ENCODE data around the gene HCLS1.
"Not testable (repeated sequence)": the region's sequence is repeated elsewhere in the genome, so short reads cannot be mapped to it uniquely, and the experiment has no call there.

The HCLS1 gene

GRCh38 chr3:121660356-121661171, at the start of gene HCLS1:
Gene HCLS1 (minus strand): TSS chr3:121660903. CDS start chr3:121658347, 2,556 bp downstream.
- no peak for DNase-seq (ENCODE audit: low spot score)

- DNase-seq (ENCODE audit: low spot score) = no peak
These were observed 49.6 kb upstream of the HCLS1 start for GRCh38 chr3:121710347-121710746.

- DNase-seq (ENCODE audit: low spot score) = no peak
These were observed 47.0 kb upstream of the HCLS1 start for GRCh38 chr3:121707531-121708273.

GRCh38 chr3:121705541-121705940, 44.8 kb upstream of the HCLS1 start:
- no peak for DNase-seq (ENCODE audit: low spot score)

- DNase-seq (ENCODE audit: low spot score) = no peak
These were observed 43.3 kb upstream of the HCLS1 start for GRCh38 chr3:121703973-121704372.

GRCh38 chr3:121698901-121699300, 38.2 kb upstream of the HCLS1 start:
- no peak for DNase-seq (ENCODE audit: low spot score)

GRCh38 chr3:121698476-121698875, 37.8 kb upstream of the HCLS1 start:
- no peak for DNase-seq (ENCODE audit: low spot score)

- no peak for DNase-seq (ENCODE audit: low spot score)
These were observed 35.5 kb upstream of the HCLS1 start for GRCh38 chr3:121696186-121696585.

- no peak for DNase-seq (ENCODE audit: low spot score)
These were observed 31.5 kb upstream of the HCLS1 start for GRCh38 chr3:121692010-121692699.

- DNase-seq (ENCODE audit: low spot score) = no peak
These were observed 30.2 kb upstream of the HCLS1 start for GRCh38 chr3:121690777-121691405.

- not testable (repeated sequence) for DNase-seq (ENCODE audit: low spot score)
These were observed 28.0 kb upstream of the HCLS1 start for GRCh38 chr3:121688747-121689146.

- no peak for DNase-seq (ENCODE audit: low spot score)
These were observed 21.1 kb upstream of the HCLS1 start for GRCh38 chr3:121681792-121682191.

- no peak for DNase-seq (ENCODE audit: low spot score)
These were observed 16.4 kb upstream of the HCLS1 start for GRCh38 chr3:121677141-121677540.

- no peak for DNase-seq (ENCODE audit: low spot score)
These were observed 10.0 kb upstream of the HCLS1 start for GRCh38 chr3:121670676-121671075.

- DNase-seq (ENCODE audit: low spot score) = no peak
These were observed 6.6 kb upstream of the HCLS1 start for GRCh38 chr3:121667333-121667732.

GRCh38 chr3:121665488-121665887, 4.8 kb upstream of the HCLS1 start:
- DNase-seq (ENCODE audit: low spot score) = no peak

- DNase-seq (ENCODE audit: low spot score) = no peak
These were observed 2.6 kb upstream of the HCLS1 start for GRCh38 chr3:121663171-121663847.

- DNase-seq (ENCODE audit: low spot score) = no peak
These were observed 2.0 kb upstream of the HCLS1 start for GRCh38 chr3:121662742-121663141.

- DNase-seq (ENCODE audit: low spot score) = no peak
These were observed 673 bp upstream of the HCLS1 start for GRCh38 chr3:121661376-121661775.

GRCh38 chr3:121659586-121659985, 1.1 kb downstream of the HCLS1 start:
- no peak for DNase-seq (ENCODE audit: low spot score)

- DNase-seq (ENCODE audit: low spot score) = no peak
These were observed 1.8 kb downstream of the HCLS1 start for GRCh38 chr3:121658716-121659435.

Data from putamen (tissue), 1 donor.